GM19239 (cell line): Measurements from ENCODE around the gene LPP.

Source experiments
- DNase-seq: peaks from one replicate; pipeline ENCODE4 v3.0.0; 2011; ENCODE audit warnings: low spot score; ENCODE audit not compliant: insufficient read length
- FAIRE-seq: peaks from 2 replicates; lab custom pipeline; 2011; peaks lifted over from hg19 to GRCh38; lab: Jason Lieb, UNC

The LPP gene

GRCh38 chr3:188844096-188844495, 690.1 kb downstream of the LPP start:
- FAIRE-seq (no peak), DNase-seq (no peak)

GRCh38 chr3:188845514-188845913, 691.6 kb downstream of the LPP start:
- no peak for FAIRE-seq
- no peak for DNase-seq

DNA sequence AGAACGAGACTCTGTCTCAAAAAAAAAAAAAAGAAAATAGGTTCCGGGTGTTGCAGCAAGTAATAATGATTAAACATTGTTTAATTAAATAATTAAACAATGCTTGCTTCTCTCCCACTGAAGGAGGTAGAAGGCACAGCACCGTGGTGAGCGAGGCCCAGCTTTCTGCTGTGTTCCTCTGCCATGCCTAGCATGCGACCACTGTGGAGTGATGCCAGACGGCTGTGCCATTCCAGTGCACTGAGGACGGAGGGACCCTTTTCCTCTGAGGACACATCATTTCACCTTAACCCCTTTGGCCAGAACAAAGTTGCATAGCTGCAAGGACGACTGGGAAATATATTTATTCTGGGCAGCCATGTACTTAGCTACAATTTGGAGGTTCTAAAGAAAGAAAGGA, 695.0 kb downstream of the LPP start:
- FAIRE-seq: no peak

GRCh38 chr3:188853856-188854771, 700.2 kb downstream of the LPP start:
- FAIRE-seq (no peak), DNase-seq (no peak)

More for the DNA sequence above, 695.0 kb downstream of the LPP start:
- DNase-seq: no peak

DNA sequence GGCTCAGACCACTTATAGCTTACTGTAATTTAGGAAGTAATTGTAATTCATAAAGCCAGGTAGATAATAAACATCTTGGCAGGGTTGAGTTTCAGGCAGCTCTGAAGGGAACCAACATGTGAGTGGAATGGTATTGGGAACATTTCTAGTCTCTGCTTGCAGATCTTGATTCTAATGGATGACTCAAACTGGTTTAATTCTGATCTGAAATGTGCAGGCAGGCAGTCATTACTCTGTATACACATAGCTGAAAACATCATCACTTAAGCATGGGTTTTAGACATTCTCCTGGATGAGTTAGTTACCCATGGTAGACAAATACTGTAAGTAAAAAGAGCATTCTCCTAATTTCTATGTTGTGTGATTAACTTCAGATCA, 700.8 kb downstream of the LPP start:
- DNase-seq (no peak), FAIRE-seq (no peak)

DNA sequence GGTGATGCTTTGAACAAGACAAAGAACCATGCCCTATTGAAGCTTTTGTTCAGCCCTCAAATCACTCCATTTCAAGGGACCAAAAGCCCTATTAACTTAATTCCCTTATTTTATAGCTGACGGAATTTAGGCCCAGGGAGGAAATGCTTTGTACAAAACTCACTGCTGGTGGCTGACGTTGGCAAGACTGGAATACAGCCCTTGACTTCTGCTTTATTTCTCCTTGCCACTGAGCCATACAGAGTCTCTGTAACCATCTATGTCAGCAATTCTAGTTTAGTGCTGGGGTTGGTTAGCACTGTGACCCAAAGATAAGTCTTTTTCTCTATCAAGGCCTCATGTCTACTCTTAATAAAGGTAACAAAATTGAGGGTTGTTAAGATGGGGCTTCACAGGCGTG, 701.7 kb downstream of the LPP start:
- no peak for FAIRE-seq
- DNase-seq: no peak

DNA sequence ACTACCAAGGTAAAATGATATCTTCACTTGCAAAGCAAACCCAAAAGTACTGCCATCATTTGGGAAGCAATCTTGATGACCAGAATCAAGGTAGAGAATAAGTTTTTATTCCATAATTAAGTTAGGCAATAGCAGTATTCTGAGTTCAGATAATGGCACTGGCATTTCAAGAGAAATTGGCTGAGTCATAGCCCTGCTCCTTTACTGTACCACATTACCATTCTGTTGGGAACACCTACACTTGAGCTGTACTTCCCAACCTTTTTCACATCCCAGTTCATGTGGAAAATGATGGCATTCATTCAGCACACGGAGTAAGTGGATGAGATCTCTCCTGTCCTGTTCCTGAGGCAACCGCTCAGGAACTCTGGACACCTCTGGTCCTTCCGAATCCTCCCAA, 706.2 kb downstream of the LPP start:
- DNase-seq: no peak
- FAIRE-seq: no peak

GRCh38 chr3:188861842-188862744, 708.1 kb downstream of the LPP start:
- DNase-seq: no peak
- FAIRE-seq: no peak

DNA sequence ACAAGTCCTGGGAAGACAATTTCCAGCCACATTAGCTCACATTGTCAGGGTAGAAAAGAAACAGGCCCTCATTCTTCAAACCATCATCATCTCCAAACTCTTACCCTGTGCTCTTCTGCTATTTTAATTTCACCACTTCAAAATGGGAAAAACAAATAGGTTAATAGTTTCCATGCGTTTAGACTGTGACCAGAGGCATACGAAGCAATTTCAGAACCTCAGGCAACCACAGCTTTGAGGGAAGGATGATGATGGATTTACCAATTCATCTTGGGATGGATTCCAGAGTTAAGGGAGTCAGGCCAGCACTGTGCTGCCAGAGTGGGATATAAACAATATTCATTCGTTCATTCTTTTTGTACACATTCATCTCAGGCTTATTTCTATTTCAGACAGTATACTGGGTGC, 710.0 kb downstream of the LPP start:
- no peak for FAIRE-seq
- DNase-seq: no peak

GRCh38 chr3:188867691-188868265, 713.8 kb downstream of the LPP start:
- no peak for FAIRE-seq
- DNase-seq: no peak

GRCh38 chr3:188868803-188869202, 714.8 kb downstream of the LPP start:
- FAIRE-seq: no peak
- DNase-seq: no peak

- no peak for FAIRE-seq
- DNase-seq: no peak
Observed at GRCh38 chr3:188869628-188870027, 715.7 kb downstream of the LPP start.

- FAIRE-seq (no peak), DNase-seq (no peak)
Observed at GRCh38 chr3:188870431-188870830, 716.5 kb downstream of the LPP start.

DNA sequence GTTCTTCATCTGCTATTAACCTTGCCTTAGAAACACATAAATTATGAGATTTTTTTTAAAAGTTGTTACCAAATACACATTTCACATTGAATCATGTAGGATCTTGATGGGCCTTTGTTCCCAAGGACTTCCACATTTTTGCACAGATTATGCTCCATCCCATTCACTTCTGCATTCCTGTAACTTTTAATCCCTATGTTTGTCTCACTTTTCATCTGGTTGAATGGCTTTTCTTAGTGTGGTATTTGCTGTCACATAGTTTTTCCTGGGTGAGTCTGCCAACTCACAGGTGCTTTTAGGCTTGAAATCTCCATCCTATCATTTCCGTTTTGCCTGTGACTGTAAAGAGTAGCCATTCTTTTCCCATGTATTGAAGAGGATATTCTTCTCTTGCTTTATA, 720.6 kb downstream of the LPP start:
- no peak for DNase-seq
- FAIRE-seq: no peak

GRCh38 chr3:188875413-188875812, 721.5 kb downstream of the LPP start:
- DNase-seq (no peak), FAIRE-seq (no peak)

DNA sequence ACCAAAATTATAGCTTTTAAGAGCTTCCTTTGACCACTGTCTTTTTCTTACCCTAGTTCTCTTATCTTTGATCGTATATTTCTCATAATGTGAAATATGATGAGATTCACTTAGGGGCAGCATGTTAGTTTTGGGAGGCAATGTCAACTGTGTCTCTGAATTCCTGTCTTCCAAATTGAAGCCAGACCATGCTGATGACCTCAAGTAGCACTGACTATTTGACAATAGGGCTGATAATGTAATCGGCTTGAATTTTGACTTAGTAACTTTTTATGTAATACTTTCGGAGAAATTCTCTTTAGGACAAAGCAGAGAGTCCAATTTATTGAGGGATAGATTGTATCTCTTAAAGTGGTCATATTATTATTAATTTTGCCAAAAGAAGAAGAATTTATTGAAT, 722.4 kb downstream of the LPP start:
- no peak for DNase-seq
- no peak for FAIRE-seq

DNA sequence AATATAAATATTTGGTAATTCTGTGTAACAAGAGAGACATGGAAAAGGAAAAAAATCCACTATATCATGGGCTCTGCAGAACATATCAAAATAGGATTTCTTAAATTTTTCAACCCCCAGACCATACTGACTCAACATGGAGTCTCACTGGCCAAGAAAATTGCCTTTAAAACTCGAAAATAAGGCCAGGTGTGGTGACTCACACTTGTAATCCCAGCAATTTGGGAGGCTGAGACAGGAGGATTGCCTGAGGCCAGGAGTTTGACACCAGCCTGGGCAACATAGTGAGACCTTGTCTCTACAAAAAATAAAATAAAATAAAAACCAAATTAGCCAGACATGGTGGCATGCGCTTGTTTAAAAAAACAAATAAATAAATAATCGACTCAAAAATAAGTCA, 723.4 kb downstream of the LPP start:
- FAIRE-seq: no peak
- no peak for DNase-seq

DNA sequence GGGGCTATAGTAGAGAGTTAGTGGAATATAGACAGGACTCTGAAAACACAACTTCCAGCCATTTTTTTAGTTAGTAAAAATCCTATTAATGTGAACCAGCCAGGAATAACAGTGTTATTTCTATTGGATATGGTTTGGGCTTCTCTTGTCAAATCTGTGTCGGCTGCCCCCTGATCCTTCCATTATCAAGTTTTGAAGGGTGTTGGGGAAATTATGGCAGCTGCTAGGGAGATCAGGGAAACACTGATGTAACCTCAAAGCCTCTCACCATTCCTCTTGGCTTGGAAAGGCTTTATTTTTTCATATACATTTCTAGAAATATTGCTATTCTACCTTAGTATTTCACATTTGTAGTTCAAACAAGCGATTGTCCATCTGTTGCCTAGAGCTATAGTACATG, 724.1 kb downstream of the LPP start:
- no peak for DNase-seq
- FAIRE-seq: no peak

- no peak for FAIRE-seq
Observed at GRCh38 chr3:188881954-188882641, 728.1 kb downstream of the LPP start.

GRCh38 chr3:188884299-188885043, 730.5 kb downstream of the LPP start:
- no peak for FAIRE-seq
- DNase-seq: no peak

More at GRCh38 chr3:188881954-188882641, 728.1 kb downstream of the LPP start:
- no peak for DNase-seq
